ENCODE data around the gene EPHA1.

GRCh38 chr7:143396625-143397556 is 11.8 kb downstream of the EPHA1 start:
- TF ChIP-seq TCF7L2 (IDR thresholded peaks at IDR 0.05; ENCODE audit: borderline replicate concordance, low read depth, low read length) (no peak), ZNF398 (tag by site-specific recombination; IDR thresholded peaks at IDR 0.05) (no peak), ZNF658 (tag by site-specific recombination; IDR thresholded peaks at IDR 0.05) (no peak), ZNF571 (tag by site-specific recombination; IDR thresholded peaks at IDR 0.05) (no peak), ZBTB20 (tag by site-specific recombination; IDR thresholded peaks at IDR 0.05) (no peak), CTCF (tag by site-specific recombination; IDR thresholded peaks at IDR 0.05) (no peak)

All from HEK293 (cell line).